Activated CD4-positive, alpha-beta T cell treated with anti-CD3 and anti-CD28 coated beads, Interleukin-2, amount 50 U/mL, for 48 hours (primary cell): ENCODE data around the gene SEZ6.

Experiments used
- DNase-seq, 2 experiments: peaks; one replicate each; pipeline ENCODE4 v3.0.0-alpha.2; 2020

The SEZ6 gene

GRCh38 chr17:29037739-29038084 lies 31.9 kb upstream of the SEZ6 start:
- no peak for DNase-seq

- no peak for DNase-seq
These were observed 30.8 kb upstream of the SEZ6 start for GRCh38 chr17:29036584-29036983.

GRCh38 chr17:29034510-29034909 lies 28.7 kb upstream of the SEZ6 start:
- DNase-seq: no peak

GRCh38 chr17:29032857-29033197 lies 27.0 kb upstream of the SEZ6 start:
- DNase-seq: no peak

- no peak for DNase-seq
These were observed 26.4 kb upstream of the SEZ6 start for GRCh38 chr17:29032013-29032856.

- no peak for DNase-seq
These were observed 25.7 kb upstream of the SEZ6 start for GRCh38 chr17:29031488-29031887.

- DNase-seq: no peak
These were observed 18.6 kb upstream of the SEZ6 start for GRCh38 chr17:29024316-29024952.

GRCh38 chr17:29022074-29022473 lies 16.2 kb upstream of the SEZ6 start:
- no peak for DNase-seq

- DNase-seq: no peak
These were observed 15.4 kb upstream of the SEZ6 start for GRCh38 chr17:29021226-29021625.

- DNase-seq: no peak
These were observed 14.7 kb upstream of the SEZ6 start for GRCh38 chr17:29020576-29020975.

GRCh38 chr17:29019475-29020181 lies 13.8 kb upstream of the SEZ6 start:
- peak in 1 of 2 experiments; percentile 13 for DNase-seq

GRCh38 chr17:29018788-29019474 lies 13.1 kb upstream of the SEZ6 start:
- DNase-seq: no peak

- DNase-seq: no peak
These were observed 10.7 kb upstream of the SEZ6 start for GRCh38 chr17:29016345-29017210.

GRCh38 chr17:29014716-29015115 lies 8.9 kb upstream of the SEZ6 start:
- DNase-seq: no peak

GRCh38 chr17:29012535-29012934 lies 6.7 kb upstream of the SEZ6 start:
- DNase-seq: no peak

- no peak for DNase-seq
These were observed 4.8 kb upstream of the SEZ6 start for GRCh38 chr17:29010586-29010985.

- DNase-seq: no peak
These were observed 4.3 kb upstream of the SEZ6 start for GRCh38 chr17:29010129-29010528.

GRCh38 chr17:29008591-29008990 lies 2.8 kb upstream of the SEZ6 start:
- DNase-seq: no peak

GRCh38 chr17:29007860-29008455 lies 2.1 kb upstream of the SEZ6 start:
- DNase-seq: no peak

GRCh38 chr17:29007456-29007855 lies 1.6 kb upstream of the SEZ6 start:
- no peak for DNase-seq

- DNase-seq: no peak
These were observed 1.6 kb downstream of the SEZ6 start for GRCh38 chr17:29004081-29004692.

- DNase-seq: no peak
These were observed 2.5 kb downstream of the SEZ6 start for GRCh38 chr17:29003289-29003688.
